Upper lobe of left lung (tissue), 6 donors: ENCODE measurements around the gene ST8SIA2. TPM values are rescaled to one million over a fixed set of nuclear protein-coding genes. Genes with fewer than 3 reads are reported as not detected.

ENCODE experiments used
- ATAC-seq, 2 donors: fragments of 200-7000 bp; cut with Tn5 transposase; one replicate each; pipeline ENCODE4 v1.9.1; 2022; ENCODE audit warnings: mild to moderate bottlenecking in 2 of 2, moderate library complexity in 2 of 2; ENCODE audit not compliant: low FRiP score in 2 of 2
- DNase-seq, 2 donors: peaks; one replicate each; pipeline ENCODE4 v3.0.0-alpha.2; 2019 to 2020
- H3K27ac ChIP-seq, 4 donors: fragments of 200-600 bp; sonication (generic); one replicate each; pipeline ENCODE4 v1.5.1; 2016 to 2019
- H3K27me3 ChIP-seq, 4 donors: fragments of 200-600 bp; sonication (generic); one replicate each; pipeline ENCODE4 v1.5.1; 2017 to 2019
- H3K36me3 ChIP-seq, 4 donors: fragments of 200-600 bp; sonication (generic); one replicate each; pipeline ENCODE4 v1.5.1; 2016 to 2019
- H3K4me1 ChIP-seq, 4 donors: fragments of 200-600 bp; sonication (generic); one replicate each; pipeline ENCODE4 v1.5.1; 2018 to 2019
- H3K4me3 ChIP-seq, 4 donors: fragments of 200-600 bp; sonication (generic); one replicate each; pipeline ENCODE4 v1.5.1; 2017 to 2019; ENCODE audit warnings: mild to moderate bottlenecking in 2 of 4, moderate library complexity in 1 of 4
- H3K9me3 ChIP-seq, 4 donors: fragments of 200-600 bp; sonication (generic); one replicate each; pipeline ENCODE4 v1.5.1; 2018 to 2019
- EP300 ChIP-seq, 4 donors: sonication (generic); formaldehyde crosslinking; IDR thresholded peaks; one replicate each; pipeline ENCODE4 v1.5.1; 2017; ENCODE audit warnings: antibody characterized with exemption in 4 of 4, control low read depth in 2 of 4
- POLR2A ChIP-seq, 4 donors: fragments of 450-650 bp; IDR thresholded peaks; one replicate each; pipeline ENCODE4 v1.5.1; 2016 to 2017; ENCODE audit warnings: antibody characterized with exemption in 4 of 4, mild to moderate bottlenecking in 2 of 4
- POLR2AphosphoS5 ChIP-seq, 2 donors: sonication (generic); formaldehyde crosslinking; IDR thresholded peaks; one replicate each; pipeline ENCODE4 v1.5.1; 2017; ENCODE audit warnings: antibody characterized with exemption in 2 of 2
- WGBS, 2 donors: methylation state at CpG; one replicate each; pipeline ENCODE4 v1.1.5; 2017 to 2018; 5-methylcytosine and 5-hydroxymethylcytosine counted together
- total RNA-seq, 6 donors: library from RNA; depleted of rRNA in 4 of 6; stranded (reverse); fragments of >200 nt in 4 of 6; gene quantifications; one replicate each; pipeline versions ENCODE4 v1.1.0 to v1.2.1, GENCODE V29; 2016 to 2021
- TF ChIP-seq, protein P1 (sequence below), 6 experiments: fragments of 450-650 bp in 4 of 6; fragments of 200-600 bp in 2 of 6; sonication (generic) in 2 of 6; IDR thresholded peaks; one replicate each; pipeline ENCODE4 v1.5.1; 2016 to 2019; ENCODE audit warnings: antibody characterized with exemption in 6 of 6
- donor health status: DM: no; HTN: no; CAD: no; lungs with moderate emphysema.
- donor health status: DM: no; HTN: yes; CAD: no; lungs with severe emphysema.

ST8SIA2 gene
- total RNA-seq, 6 donors from 2014 or later, result 0.03 TPM; not detected in 5

GRCh38 chr15:92499731-92500530 lies 106.2 kb downstream of the ST8SIA2 start:
- H3K4me1 ChIP-seq, result no peaks in the 10 kb centered on the region
- TF ChIP-seq, protein P1, sequence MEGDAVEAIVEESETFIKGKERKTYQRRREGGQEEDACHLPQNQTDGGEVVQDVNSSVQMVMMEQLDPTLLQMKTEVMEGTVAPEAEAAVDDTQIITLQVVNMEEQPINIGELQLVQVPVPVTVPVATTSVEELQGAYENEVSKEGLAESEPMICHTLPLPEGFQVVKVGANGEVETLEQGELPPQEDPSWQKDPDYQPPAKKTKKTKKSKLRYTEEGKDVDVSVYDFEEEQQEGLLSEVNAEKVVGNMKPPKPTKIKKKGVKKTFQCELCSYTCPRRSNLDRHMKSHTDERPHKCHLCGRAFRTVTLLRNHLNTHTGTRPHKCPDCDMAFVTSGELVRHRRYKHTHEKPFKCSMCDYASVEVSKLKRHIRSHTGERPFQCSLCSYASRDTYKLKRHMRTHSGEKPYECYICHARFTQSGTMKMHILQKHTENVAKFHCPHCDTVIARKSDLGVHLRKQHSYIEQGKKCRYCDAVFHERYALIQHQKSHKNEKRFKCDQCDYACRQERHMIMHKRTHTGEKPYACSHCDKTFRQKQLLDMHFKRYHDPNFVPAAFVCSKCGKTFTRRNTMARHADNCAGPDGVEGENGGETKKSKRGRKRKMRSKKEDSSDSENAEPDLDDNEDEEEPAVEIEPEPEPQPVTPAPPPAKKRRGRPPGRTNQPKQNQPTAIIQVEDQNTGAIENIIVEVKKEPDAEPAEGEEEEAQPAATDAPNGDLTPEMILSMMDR (IDR thresholded peaks at IDR 0.05), result no peak
- TF ChIP-seq EP300 (IDR thresholded peaks at IDR 0.05) (no peak), POLR2A (IDR thresholded peaks at IDR 0.05) (no peak), POLR2AphosphoS5 (IDR thresholded peaks at IDR 0.05) (no peak)
- no peak overlapping the region for H3K4me3 ChIP-seq
- DNase-seq (no peak), ATAC-seq (no peak)
- no peak overlapping the region for H3K27ac ChIP-seq
- H3K27me3 ChIP-seq, result no peaks in the 10 kb centered on the region
- H3K9me3 ChIP-seq, result no peaks in the 10 kb centered on the region
- 77 to 79% methylated on average over 13 of the region's 13 CpGs for WGBS, 2 donors
- H3K36me3 ChIP-seq, result no peaks in the 10 kb centered on the region

DNA sequence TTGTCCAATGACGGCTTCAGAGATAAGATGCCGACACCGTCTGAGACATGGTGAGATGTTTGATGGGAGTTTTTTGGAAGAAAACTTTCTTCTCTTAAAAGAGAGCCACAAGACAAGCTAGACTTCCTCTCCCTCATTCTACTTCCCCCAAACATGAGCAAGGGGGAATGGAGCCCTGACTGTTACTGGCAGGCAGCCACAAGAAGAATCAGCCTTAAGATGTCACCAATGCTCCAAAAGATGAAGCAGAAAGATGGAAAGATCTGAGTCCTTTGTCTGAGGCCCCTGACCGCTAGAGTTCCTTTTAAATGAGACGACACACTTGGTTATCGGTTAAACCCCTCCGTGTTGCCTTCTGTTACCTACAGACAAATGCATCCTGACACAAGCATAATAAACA lies 108.7 kb downstream of the ST8SIA2 start:
- Histone ChIP-seq H3K9me3 (peaks cover 0 to 6% (median under 1%) of the 10 kb centered on the region in 4 donors), H3K4me3 (no peak overlapping the region), H3K27me3 (no peaks in the 10 kb centered on the region), H3K27ac (no peak overlapping the region), H3K4me1 (no peaks in the 10 kb centered on the region), H3K36me3 (no peaks in the 10 kb centered on the region)
- ATAC-seq (no peak), DNase-seq (no peak)
- 68 to 74% methylated on average over 7 of the region's 7 CpGs for WGBS, 2 donors
- TF ChIP-seq, protein P1 (IDR thresholded peaks at IDR 0.05), result no peak
- no peak for TF ChIP-seq POLR2A (IDR thresholded peaks at IDR 0.05)
- TF ChIP-seq POLR2AphosphoS5 (IDR thresholded peaks at IDR 0.05), result no peak
- TF ChIP-seq EP300 (IDR thresholded peaks at IDR 0.05), result no peak

- no peak overlapping the region for H3K27ac ChIP-seq
- H3K9me3 ChIP-seq, result peaks cover 0 to 6% (median 3%) of the 10 kb centered on the region in 4 donors
- no peaks in the 10 kb centered on the region for H3K36me3 ChIP-seq
- H3K4me1 ChIP-seq, result no peaks in the 10 kb centered on the region
- WGBS, 2 donors, result 72 to 77% methylated on average over 5 of the region's 5 CpGs
- no peak for ATAC-seq
- no peak for DNase-seq
- no peak overlapping the region for H3K4me3 ChIP-seq
- no peaks in the 10 kb centered on the region for H3K27me3 ChIP-seq
- TF ChIP-seq EP300 (IDR thresholded peaks at IDR 0.05), result no peak
- TF ChIP-seq POLR2A (IDR thresholded peaks at IDR 0.05), result no peak
- TF ChIP-seq POLR2AphosphoS5 (IDR thresholded peaks at IDR 0.05), result no peak
- TF ChIP-seq, protein P1 (IDR thresholded peaks at IDR 0.05), result no peak
These were observed 109.5 kb downstream of the ST8SIA2 start for GRCh38 chr15:92502930-92503857.

DNA sequence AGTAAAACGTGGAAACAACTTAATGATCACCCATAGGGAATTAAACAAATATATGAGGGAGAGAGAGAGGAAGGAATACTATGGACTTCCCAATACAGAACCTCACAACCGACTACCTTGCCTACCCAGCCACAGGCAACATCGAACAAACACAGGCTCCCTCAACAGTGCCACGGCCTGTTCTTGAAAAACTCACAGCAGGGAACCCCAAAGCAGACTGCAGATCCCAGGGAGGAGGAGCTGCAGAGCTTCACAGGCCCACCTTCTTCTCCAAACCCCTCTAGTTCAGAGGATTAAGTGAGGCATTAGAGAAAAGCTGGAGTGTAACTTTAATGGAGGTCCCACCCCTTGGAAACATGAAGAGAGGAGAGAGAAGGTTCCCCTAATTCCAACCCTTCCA lies 110.2 kb downstream of the ST8SIA2 start:
- DNase-seq, result no peak
- no peaks in the 10 kb centered on the region for H3K36me3 ChIP-seq
- H3K27me3 ChIP-seq, result no peaks in the 10 kb centered on the region
- no peaks in the 10 kb centered on the region for H3K4me1 ChIP-seq
- H3K4me3 ChIP-seq, result no peak overlapping the region
- H3K9me3 ChIP-seq, result peaks cover 0 to 6% (median 3%) of the 10 kb centered on the region in 4 donors
- no peak overlapping the region for H3K27ac ChIP-seq
- WGBS, 2 donors, result 57 to 66% methylated on average over 4 of the region's 4 CpGs
- no peak for ATAC-seq
- TF ChIP-seq POLR2A (IDR thresholded peaks at IDR 0.05) (no peak), POLR2AphosphoS5 (IDR thresholded peaks at IDR 0.05) (no peak), EP300 (IDR thresholded peaks at IDR 0.05) (no peak)
- TF ChIP-seq, protein P1 (IDR thresholded peaks at IDR 0.05), result no peak
